GM12878 (cell line): Measurements from ENCODE around the gene EPGN.

Experiments
- POLR2AphosphoS5 ChIP-seq: IDR thresholded peaks from 2 replicates; pipeline ENCODE4 v1.6.1; 2011; ENCODE audit warnings: mild to moderate bottlenecking, low read length, inconsistent platforms
- RBBP5 ChIP-seq: fragments of 200-600 bp; sonication (generic); conservative IDR thresholded peaks from 2 replicates; pipeline ENCODE4 v1.6.1; 2016
- SIN3A ChIP-seq: IDR thresholded peaks from 2 replicates; pipeline ENCODE4 v1.6.1; 2012; ENCODE audit warnings: low read depth, low read length, improper control_type of control experiment
- SMARCA5 ChIP-seq: fragments of 450-650 bp; IDR thresholded peaks from 2 replicates; pipeline ENCODE4 v1.6.1; 2017; ENCODE audit warnings: mild to moderate bottlenecking
- STAT1 ChIP-seq: fragments of 450-650 bp; conservative IDR thresholded peaks from 2 replicates; pipeline ENCODE4 v1.6.1; 2014; ENCODE audit warnings: antibody characterized with exemption, mild to moderate bottlenecking
- TAF1 ChIP-seq: IDR thresholded peaks from 2 replicates; pipeline ENCODE4 v1.6.1; 2011; ENCODE audit warnings: mild to moderate bottlenecking, low read depth, low read length, borderline replicate concordance
- TF ChIP-seq, protein P1 (sequence below), 3 experiments: IDR thresholded peaks in 2 of 3; conservative IDR thresholded peaks in 1 of 3; 2 replicates each; pipeline ENCODE4 v1.5.1; 2011; ENCODE audit warnings: low read depth in 3 of 3, low read length in 3 of 3, mild to moderate bottlenecking in 3 of 3, control low read depth in 2 of 3, moderate library complexity in 2 of 3, inconsistent platforms in 1 of 3, mixed read lengths in 1 of 3; ENCODE audit not compliant: control insufficient read depth in 2 of 3, insufficient read depth in 1 of 3; ENCODE audit errors: extremely low read depth in 1 of 3
- TF ChIP-seq, protein P2 (sequence below): IDR thresholded peaks from 2 replicates; pipeline ENCODE4 v1.6.1; 2012; ENCODE audit warnings: low read length, inconsistent platforms

DNA sequence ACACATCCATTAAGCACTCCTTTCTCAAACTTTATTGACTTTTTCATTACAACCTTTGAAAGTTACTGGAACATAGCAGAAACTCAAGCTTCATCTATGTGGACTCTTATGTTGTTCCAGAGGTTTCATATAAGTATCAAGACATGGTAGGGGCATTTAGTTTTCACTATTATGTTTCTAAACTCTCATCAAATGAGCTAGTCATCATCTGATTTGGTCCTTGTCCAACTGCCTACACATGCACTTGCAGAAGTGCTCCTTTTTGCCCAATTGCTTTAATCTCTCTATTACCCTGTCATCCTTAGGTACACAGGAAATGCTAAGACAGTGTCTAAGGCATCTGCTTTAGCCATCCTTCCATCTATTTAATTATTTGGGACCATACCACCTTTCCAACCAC lies 42.2 kb upstream of the EPGN start:
- TF ChIP-seq STAT1 (no peak), RBBP5 (no peak), SIN3A (no peak), POLR2AphosphoS5 (no peak), TAF1 (no peak), SMARCA5 (no peak)
- TF ChIP-seq, protein P1, sequence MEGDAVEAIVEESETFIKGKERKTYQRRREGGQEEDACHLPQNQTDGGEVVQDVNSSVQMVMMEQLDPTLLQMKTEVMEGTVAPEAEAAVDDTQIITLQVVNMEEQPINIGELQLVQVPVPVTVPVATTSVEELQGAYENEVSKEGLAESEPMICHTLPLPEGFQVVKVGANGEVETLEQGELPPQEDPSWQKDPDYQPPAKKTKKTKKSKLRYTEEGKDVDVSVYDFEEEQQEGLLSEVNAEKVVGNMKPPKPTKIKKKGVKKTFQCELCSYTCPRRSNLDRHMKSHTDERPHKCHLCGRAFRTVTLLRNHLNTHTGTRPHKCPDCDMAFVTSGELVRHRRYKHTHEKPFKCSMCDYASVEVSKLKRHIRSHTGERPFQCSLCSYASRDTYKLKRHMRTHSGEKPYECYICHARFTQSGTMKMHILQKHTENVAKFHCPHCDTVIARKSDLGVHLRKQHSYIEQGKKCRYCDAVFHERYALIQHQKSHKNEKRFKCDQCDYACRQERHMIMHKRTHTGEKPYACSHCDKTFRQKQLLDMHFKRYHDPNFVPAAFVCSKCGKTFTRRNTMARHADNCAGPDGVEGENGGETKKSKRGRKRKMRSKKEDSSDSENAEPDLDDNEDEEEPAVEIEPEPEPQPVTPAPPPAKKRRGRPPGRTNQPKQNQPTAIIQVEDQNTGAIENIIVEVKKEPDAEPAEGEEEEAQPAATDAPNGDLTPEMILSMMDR (IDR thresholded peaks at IDR 0.05 in 2 of 3, conservative IDR thresholded peaks at IDR 0.05 in 1 of 3; ENCODE audit: control insufficient read depth in 2 of 3, extremely low read depth in 1 of 3, insufficient read depth in 1 of 3, low read depth in 3 of 3, low read length in 3 of 3): no peak
- TF ChIP-seq, protein P2, sequence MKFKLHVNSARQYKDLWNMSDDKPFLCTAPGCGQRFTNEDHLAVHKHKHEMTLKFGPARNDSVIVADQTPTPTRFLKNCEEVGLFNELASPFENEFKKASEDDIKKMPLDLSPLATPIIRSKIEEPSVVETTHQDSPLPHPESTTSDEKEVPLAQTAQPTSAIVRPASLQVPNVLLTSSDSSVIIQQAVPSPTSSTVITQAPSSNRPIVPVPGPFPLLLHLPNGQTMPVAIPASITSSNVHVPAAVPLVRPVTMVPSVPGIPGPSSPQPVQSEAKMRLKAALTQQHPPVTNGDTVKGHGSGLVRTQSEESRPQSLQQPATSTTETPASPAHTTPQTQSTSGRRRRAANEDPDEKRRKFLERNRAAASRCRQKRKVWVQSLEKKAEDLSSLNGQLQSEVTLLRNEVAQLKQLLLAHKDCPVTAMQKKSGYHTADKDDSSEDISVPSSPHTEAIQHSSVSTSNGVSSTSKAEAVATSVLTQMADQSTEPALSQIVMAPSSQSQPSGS: no peak
